ENCODE data around the gene PRAMEF17.
"Not testable (repeated sequence)": the region's sequence is repeated elsewhere in the genome, so short reads cannot be mapped to it uniquely, and the experiment has no call there.

PRAMEF17 gene, protein sequence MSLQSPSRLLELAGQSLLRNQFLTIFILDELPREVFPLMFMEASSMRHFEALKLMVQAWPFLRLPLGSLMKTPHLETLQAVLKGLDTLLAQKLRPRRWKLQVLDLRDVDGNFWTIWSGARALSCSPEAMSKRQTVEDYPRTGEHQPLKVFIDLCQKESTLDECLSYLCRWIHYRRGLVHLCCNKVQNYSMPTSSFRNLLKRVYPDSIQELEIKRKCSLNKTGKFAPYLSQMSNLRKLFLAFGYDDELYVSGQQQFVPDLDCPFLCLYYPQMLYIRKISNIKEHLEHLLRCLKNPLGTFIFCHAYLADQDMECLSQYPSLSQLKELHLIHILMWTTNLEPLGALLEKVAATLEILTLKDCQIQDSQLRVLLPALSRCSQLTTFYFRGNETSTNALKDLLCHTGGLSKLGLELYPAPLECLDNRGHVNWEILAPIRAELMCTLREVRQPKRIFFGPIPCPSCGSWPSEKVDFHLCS

DNA sequence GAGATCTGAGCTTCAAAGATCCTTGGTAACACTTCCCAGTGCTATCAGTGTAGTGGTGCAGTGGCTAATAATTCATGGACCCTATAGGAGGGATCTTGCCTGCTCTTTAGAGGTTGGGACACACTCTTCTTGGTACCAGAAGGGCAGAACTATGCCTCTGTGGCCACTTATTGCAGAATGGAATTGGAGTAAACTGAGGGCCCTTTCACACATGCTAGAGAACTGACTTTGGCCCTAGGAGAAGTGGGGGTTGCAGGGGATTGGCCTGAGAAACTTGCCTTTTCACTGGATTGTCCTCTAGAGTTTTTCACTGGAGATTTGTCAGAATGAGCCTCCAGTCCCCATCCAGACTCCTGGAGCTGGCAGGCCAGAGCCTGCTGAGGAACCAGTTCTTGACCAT, at the start of gene PRAMEF17:
TSS of gene PRAMEF17 (plus strand) at position 301 of the 400 bp plus-strand sequence. CDS start at position 327, 26 bp downstream.
- DNase-seq (ENCODE audit: low spot score): not testable (repeated sequence)

DNA sequence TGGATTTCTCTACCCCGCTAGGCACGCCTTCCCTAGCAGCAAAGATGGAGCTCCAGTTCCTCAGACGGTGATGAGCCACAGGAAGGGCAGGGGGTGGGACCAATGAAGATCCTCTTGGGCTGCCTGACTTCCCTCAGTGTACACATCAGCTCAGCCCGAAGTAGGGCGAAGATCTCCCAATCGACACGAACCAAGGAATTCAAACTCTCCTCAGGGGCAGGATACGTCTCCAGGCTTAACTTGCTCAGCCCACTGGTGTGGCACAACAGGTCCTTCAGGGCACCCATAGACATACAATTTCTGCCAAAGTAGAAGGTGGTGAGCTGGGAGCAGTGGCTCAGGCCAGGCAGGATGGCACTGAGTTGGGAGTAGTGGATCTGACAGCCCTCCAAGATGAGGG, 46.9 kb upstream of the PRAMEF17 start:
- not testable (repeated sequence) for DNase-seq (ENCODE audit: low spot score)

DNA sequence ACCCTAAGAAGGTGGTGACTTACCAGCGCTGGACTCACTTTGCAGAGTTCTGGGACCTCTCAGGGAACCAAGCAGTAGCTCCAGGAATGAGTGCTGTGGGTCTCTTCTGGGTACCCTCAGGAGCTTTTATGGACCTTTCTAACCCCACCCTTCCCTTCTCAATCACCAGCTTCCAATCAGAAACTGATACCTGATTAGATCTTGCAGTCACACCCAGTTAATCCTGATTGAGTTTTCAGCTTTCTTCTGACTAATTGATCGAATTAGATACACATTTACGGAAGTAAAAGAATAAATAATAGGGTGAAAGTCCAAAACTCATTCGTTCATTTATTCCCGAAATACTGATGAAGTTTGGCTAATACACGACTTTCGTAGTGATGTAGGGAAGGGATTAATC, 42.4 kb upstream of the PRAMEF17 start, which contains the start of gene PRAMEF14:
TSS of gene PRAMEF14 (minus strand) at position 101 of the 400 bp plus-strand sequence. CDS start 1,820 bp downstream, outside the sequence.
- not testable (repeated sequence) for DNase-seq (ENCODE audit: low spot score)

DNA sequence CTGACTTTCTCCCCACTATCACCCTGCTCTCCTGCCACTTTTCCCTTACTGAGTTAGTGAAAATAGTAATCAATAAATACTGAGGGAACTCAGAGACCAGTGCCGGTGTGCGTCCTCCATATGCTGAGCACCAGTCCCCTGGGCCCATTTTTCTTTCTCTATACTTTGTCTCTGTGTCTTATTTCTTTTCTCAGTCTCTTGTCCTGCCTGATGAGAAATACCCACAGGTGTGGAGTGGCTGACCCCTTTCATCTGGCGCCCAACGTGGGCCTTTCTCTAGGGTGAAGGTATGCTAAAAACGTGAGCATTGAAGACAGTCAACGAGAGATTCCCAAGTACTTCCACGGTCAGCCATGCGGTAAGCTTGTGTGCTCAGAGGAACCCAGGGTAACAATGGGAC, 36.0 kb upstream of the PRAMEF17 start:
- DNase-seq (ENCODE audit: low spot score): not testable (repeated sequence)

DNA sequence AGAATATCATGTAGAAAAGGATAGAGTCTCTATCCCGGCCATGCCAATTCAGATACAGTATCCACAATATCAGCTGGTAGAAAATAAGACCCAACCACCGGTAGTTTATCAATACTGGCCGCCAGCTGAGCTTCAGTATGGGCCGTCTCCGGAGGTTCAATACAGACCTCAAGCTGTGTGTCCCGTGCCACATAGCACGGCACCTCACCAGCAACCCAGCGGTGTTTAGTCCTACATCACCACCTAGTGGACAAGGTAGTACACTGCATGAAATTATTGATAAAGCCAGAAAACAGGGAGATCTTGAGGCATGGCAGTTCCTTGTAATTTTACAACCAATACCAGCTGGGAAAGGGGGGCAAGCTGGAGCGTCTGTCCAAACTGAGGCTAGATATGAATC, 35.0 kb upstream of the PRAMEF17 start:
- DNase-seq (ENCODE audit: low spot score): not testable (repeated sequence)

DNA sequence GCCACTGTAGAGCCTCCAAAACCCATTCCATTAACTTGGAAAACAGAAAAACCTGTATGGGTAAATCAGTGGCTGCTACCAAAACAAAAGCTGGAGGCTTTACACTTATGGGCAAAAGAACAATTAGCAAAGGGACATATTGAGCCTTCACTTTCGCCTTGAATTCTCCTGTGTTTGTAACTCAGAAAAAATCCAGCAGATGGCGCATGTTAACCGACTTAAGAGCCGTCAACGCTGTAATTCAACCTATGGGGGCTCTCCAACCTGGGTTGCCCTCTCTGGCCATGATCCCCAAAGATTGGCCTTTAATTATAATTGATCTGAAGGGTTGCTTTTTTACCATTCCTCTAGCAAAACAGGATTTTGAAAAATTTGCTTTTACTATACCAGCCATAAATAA, 32.7 kb upstream of the PRAMEF17 start:
- peak; percentile 14 for DNase-seq (ENCODE audit: low spot score)

DNA sequence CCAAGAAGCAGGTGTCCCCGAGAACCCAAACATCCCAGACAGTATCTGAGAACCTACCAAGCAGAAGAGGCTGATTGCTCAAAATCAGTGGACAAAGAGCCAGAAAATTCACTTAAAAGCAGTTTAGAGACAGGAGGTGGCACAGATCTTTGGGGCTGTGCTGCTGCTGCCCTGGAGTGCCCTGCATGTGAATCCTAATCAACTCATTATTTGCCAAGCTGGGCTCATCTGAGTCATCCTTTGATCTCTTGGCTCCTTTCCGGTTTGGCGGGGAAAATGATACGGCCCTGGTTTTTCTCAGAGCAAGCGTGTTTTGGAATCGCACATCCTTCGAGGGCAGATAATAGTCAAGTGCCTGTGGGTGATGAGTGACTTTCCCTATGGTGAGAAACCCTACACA, 27.1 kb upstream of the PRAMEF17 start:
- DNase-seq (ENCODE audit: low spot score): not testable (repeated sequence)

DNA sequence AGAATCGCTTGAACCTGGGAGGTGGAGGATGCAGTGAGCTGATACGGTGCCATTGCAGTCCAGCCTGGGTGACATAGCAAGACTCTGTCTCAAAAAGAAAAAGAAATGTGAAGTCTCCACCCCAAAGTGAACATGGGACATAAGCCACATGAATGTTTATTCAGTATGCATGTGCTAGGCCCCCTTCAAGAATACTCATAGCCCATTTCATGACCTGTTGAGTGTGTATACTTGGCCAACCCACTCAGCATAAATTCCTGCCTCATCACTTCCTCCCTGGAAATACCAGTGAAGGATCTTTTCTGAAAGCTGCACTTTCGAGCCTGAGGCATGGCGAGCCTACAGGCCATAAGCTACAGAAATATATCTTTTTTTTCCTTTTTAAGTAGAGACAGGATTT, 24.5 kb upstream of the PRAMEF17 start:
- DNase-seq (ENCODE audit: low spot score): not testable (repeated sequence)

DNA sequence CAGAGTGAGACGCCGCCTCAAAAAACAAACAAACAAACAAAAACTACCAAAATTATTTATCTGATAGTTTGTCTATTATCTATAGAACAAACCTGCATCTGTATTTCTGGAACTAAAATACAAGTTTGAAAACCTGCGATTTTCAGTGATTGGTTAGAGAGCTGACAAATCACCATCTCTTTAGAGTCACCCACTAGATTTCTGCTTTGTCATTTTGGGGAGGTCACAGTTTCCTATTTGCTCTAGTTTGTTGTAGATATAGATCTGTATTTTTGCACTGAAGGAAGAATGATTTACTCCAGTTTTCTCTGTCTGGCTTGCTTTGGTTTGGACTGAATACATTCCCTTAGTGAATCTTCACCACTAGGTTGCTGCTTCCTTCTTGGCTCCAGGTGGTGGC, 22.9 kb upstream of the PRAMEF17 start:
- not testable (repeated sequence) for DNase-seq (ENCODE audit: low spot score)

DNA sequence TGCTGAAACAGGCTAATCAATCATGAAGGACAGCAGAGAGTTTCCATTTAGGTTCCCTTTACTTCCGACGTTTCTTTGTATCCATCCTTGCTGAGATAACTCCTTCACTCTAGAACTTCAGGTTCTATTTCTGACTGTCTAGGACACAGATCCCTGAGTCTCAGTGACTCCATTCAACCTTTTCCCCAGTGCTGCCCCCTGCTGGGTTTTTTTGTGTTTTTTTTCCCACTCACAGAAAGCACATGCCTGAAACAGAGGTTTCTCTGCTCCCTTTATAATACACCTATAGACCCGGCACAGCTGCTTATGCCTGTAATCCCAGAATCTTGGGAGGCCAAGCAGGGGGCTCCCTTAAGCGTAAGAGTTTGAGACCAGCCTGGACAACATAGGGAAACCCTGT, 20.9 kb upstream of the PRAMEF17 start:
- DNase-seq (ENCODE audit: low spot score): peak; percentile 1

DNA sequence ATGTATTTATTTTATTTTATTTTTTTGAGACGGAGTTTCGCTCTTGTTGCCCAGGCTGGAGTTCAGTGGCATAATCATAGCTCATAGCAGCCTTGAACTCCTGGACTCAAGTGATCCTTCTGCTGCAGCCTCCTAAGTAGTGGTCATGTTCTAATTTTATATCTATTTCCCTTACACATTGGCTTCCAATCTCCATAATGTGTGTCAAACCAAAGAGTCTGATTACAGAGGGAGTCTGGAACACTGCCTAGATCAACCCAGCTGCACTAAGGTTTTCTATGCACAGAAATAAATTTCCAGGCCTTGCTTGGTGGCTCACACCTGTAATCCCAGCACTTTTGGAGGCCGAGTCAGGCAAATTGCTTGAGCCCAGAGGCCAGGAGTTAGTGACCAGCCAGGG, 10.4 kb upstream of the PRAMEF17 start:
- not testable (repeated sequence) for DNase-seq (ENCODE audit: low spot score)

DNA sequence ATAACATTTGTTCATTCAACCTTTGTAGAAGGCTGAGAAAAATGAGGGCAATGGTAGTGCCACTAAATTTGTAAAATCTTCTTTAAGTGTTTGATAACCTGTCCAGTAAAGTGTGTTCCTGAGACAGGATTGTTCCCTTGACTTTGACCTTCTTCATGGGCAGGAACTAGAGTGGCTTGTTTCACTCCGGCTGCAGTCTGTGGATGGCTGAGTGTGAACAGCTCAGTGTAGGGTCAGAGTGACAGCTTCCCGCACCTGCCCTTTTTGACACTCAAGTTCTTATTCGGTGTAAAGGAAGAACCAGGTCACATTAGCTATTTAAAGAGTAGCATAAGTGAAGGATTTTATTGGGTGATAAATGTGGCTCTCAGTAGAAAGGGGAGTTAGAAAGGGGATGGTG, 9.1 kb upstream of the PRAMEF17 start:
- DNase-seq (ENCODE audit: low spot score): not testable (repeated sequence)

DNA sequence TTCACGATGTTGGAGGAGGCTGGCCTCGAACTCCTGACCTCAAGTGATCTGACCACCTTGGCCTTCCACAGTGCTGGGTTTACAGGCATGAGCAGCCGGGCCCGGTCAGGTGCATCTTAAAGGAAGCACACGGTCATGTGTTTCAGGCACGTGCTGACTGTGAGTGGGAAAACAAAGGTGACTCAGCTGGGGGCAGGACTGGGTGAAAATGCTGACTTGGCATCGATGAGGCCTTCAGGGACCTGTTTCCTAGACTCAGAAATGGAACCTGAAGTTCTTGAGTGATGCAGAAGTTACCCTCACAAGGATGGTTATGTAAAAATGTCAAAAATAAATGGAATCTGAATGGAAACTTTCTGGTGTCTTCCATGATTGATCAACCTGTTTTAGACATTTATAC, 3.6 kb downstream of the PRAMEF17 start:
- DNase-seq (ENCODE audit: low spot score): not testable (repeated sequence)

DNA sequence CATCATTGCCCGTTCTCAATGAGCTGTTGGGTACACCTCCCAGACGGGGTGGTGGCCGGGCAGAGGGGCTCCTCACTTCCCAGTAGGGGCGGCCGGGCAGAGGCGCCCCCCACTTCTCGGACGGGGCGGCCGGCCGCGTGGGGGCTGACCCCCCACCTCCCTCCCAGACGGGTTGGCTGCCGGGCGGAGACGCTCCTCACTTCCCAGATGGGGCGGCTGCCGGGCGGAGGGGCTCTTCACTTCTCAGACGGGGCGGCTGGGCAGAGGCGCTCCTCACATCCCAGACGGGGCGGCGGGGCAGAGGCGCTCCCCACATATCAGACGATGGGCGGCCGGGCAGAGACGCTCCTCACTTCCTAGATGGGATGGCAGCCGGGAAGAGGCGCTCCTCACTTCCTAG, 5.3 kb downstream of the PRAMEF17 start:
- DNase-seq (ENCODE audit: low spot score): not testable (repeated sequence)

DNA sequence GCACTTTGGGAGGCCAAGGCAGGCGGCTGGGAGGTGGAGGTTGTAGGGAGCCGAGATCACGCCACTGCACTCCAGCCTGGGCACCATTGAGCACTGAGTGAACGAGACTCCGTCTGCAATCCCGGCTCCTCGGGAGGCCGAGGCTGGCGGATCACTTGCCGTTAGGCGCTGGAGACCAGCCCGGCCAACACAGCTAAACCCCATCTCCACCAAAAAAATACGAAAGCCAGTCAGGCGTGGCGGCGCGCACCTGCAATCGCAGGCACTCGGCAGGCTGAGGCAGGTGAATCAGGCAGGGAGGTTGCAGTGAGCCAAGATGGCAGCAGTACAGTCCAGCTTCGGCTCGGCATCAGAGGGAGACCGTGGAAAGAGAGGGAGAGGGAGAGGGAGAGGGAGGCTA, 5.9 kb downstream of the PRAMEF17 start:
- DNase-seq (ENCODE audit: low spot score): not testable (repeated sequence)

DNA sequence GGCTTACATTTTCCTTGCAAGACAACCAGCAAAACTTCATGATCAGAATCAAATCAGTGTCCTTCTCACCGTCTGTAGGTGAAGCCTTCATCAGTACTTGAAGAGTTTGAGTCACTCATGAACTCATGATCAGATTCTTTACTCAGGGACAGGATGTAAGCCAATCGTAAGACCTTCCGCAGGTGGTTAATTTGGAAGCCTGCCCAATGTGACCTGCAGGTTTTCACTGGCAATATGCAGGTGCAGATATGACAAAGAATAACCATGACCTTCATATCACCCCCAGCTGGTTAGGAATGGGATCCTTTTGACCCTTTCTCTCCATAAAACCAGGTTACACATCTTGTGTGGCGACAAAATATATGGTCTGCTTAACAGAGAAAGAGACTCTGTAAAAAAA, 18.4 kb downstream of the PRAMEF17 start:
- DNase-seq (ENCODE audit: low spot score): no peak

DNA sequence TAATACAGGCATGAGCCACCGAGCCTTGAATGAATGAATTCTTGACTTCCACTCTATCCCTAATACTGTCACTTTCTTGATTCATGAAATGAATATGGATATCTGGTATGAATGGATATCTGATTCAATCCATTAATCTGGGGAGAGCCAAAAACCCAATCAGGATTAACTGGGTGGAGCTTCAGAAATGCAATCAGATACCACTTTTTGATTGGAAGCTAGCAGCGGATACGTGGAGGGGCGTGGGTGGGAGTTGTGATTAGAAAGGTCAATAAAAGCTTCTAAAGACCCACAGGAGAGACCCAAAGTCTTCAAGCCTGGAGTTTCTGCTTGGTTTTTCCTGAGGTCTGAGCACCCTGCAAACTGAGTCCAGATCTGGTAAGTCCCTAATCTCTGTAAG, 20.7 kb downstream of the PRAMEF17 start, which contains the start of gene PRAMEF20:
TSS of gene PRAMEF20 (plus strand) at position 301 of the 400 bp plus-strand sequence. CDS start 5,905 bp downstream, outside the sequence.
- DNase-seq (ENCODE audit: low spot score): not testable (repeated sequence)

DNA sequence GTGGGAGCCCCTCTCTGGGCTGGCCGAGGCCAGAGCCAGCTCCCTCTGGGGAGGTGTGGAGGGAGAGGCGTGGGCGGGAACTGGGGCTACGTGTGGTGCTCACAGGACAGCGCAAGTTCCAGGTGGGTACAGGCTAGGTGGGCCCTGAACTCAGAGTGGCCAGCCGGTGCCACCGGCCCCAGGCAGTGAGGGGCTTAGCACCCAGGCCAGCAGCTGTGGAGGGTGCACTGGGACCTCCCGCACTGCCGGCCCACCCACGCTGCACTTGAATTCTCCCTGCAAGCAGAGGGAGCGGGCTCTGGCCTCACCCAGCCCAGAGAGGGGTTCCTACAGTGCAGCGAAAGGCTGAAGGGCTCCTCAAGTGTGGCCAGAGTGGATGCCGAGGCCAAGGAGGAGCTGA, 41.1 kb downstream of the PRAMEF17 start:
- no peak for DNase-seq (ENCODE audit: low spot score)

DNA sequence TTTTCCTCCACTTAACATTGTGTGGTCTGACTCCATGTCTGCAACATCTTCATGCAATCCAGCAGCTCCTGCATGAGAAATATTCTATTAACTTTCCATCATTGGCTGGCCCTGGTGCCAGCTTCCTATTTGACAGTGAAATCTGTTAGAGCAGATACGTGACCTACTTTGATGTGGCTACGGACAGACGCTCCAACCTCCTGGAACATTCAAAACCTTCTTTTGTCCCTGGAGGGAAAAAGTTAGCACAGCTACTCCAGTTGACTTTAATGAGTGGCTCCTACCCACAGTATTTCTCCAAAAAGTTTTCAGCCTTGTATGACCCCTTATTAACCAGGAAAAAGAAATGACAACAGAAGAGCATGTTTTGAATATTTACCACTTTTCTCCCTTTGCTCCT, 42.8 kb downstream of the PRAMEF17 start:
- no peak for DNase-seq (ENCODE audit: low spot score)

DNA sequence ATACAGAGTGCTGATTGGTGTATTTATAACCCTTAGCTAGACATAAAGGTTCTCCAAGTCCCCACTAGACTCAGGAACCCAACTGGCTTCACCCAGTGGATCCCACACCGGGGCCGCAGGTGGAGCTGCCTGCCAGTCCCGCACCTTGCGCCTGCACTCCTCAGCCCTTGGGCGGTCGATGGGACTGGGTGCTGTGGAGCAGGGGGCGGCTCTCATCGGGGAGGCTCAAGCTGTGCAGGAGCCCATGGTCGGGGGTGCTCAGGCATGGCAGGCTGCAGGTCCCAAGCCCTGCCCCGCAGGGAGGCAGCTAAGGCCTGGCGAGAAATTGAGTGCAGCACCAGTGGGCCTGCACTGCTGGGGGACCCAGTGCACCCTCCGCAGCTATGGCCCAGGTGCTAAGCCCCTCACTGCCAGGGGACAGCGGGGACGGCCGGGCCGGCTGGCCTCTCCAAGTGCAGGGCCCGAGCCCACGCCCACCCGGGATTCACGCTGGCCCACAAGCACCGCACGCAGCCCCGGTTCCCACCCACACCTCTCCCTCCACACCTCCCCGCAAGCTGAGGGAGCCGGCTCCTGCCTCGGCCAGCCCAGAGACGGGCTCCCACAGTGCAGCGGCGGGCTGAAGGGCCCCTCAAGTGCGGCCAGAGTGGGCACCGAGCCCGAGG, 44.4 kb downstream of the PRAMEF17 start:
- not testable (repeated sequence) for DNase-seq (ENCODE audit: low spot score)

DNA sequence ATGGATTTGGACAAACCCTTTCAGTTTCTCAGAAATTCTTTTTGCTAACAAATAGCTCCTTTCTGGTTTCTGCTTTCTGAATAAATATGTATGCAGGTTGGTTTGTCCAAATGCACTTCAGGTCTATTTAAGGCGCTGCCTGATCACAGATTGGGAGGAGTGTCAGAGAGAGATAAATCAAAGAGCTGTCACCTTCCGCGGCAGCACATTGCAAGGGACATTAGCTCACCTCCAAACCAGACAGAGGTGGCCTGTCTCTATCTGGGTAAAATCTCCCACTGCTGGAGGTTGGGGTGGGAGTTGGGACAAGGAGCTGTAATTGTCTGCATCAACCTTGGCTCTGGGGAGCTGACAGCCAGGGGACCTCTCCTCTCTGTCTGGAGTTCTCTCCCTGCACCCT, 46.0 kb downstream of the PRAMEF17 start:
- no peak for DNase-seq (ENCODE audit: low spot score)

DNA sequence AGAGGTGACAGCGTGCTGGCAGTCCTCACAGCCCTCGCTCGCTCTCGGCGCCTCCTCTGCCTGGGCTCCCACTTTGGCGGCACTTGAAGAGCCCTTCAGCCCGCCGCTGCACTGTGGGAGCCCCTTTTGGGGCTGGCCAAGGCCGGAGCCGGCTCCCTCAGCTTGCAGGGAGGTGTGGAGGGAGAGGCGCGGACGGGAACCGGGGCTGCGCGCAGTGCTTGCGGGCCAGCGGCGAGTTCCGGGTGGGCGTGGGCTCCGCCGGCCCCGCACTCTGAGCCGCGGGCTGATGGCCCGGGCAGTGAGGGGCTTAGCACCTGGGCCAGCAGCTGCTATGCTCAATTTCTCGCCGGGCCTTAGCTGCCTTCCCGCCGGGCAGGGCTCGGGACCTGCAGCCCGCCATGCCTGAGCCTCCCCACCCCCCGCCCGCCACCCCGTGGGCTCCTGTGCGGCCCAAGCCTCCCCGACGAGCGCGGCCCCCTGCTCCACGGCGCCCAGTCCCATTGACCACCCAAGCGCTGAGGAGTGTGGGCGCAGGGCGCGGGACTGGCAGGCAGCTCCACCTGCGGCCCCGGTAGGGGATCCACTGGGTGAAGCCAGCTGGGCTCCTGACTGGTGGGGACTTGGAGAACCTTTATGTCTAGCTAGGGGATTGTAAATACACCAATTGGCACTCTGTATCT, 49.8 kb downstream of the PRAMEF17 start:
- DNase-seq (ENCODE audit: low spot score): not testable (repeated sequence)

All from HuH-7 (cell line).